K562 (cell line): Measurements from ENCODE around the gene SYNJ2. TPM values are rescaled to one million over a fixed set of nuclear protein-coding genes. Genes with fewer than 3 reads are reported as not detected.

Experiments used
- ERF ChIP-seq: fragments of 450-650 bp; formaldehyde crosslinking; IDR thresholded peaks from 2 replicates; pipeline ENCODE4 v1.4.0; 2020; ENCODE audit warnings: mild to moderate bottlenecking, mixed read lengths
- ILF3 ChIP-seq: fragments of 450-650 bp; IDR thresholded peaks from 2 replicates; pipeline ENCODE4 v1.6.1; 2018; ENCODE audit warnings: antibody characterized with exemption, mild to moderate bottlenecking, moderate library complexity, borderline replicate concordance
- RBM14 ChIP-seq: fragments of 200-400 bp; formaldehyde crosslinking; IDR thresholded peaks from 2 replicates; pipeline ENCODE4 v1.6.1; 2018; ENCODE audit warnings: low read depth, mild to moderate bottlenecking, low read length, moderate library complexity, borderline replicate concordance; ENCODE audit not compliant: insufficient read depth
- SRSF7 ChIP-seq: fragments of 200-400 bp; formaldehyde crosslinking; optimal IDR thresholded peaks from 2 replicates; pipeline ENCODE3; 2017; ENCODE audit warnings: mild to moderate bottlenecking, low read depth, low read length
- ZNF133 ChIP-seq: fragments of 250-450 bp; sonication (Bioruptor Pico); IDR thresholded peaks from 2 replicates; pipeline ENCODE4 v1.4.0; 2020; ENCODE audit warnings: mild to moderate bottlenecking
- ZNF217 ChIP-seq: sonication (generic); formaldehyde crosslinking; IDR thresholded peaks from 2 replicates; pipeline ENCODE4 v1.8.0; 2022; ENCODE audit warnings: mild to moderate bottlenecking, missing genetic modification reagents
- ZNF3 ChIP-seq: fragments of 250-450 bp; sonication (Bioruptor Pico); IDR thresholded peaks from 2 replicates; pipeline ENCODE4 v1.5.0; 2021; ENCODE audit warnings: mild to moderate bottlenecking, moderate library complexity
- ZNF324 ChIP-seq: fragments of 250-450 bp; sonication (Bioruptor Pico); IDR thresholded peaks from 2 replicates; pipeline ENCODE4 v1.4.0; 2020; ENCODE audit warnings: mild to moderate bottlenecking
- polyA plus RNA-seq, 8 experiments: library from polyadenylated mRNA; depleted of rRNA in 4 of 8; stranded (reverse) in 5 of 8; unstranded in 3 of 8; fragments of >200 nt; fragmentation: Nextera tagmentation in 2 of 8; fragmentation: Illumina TruSeq in 1 of 8; extraction: Ambion mirVana in 2 of 8; extraction: Trizol in 1 of 8; gene quantifications; 2 replicates each; pipeline versions ENCODE4 v1.2.1 to v1.2.3, GENCODE V29; 2011 to 2014; ENCODE audit warnings: inconsistent platforms in 1 of 8, missing spikeins in 1 of 8
- total RNA-seq, 7 experiments: library from RNA; depleted of rRNA in 6 of 7; stranded (reverse); fragments of >200 nt in 6 of 7; fragmentation: Illumina TruSeq in 2 of 7; extraction: Trizol in 2 of 7; gene quantifications; 2 replicates each; pipeline versions ENCODE4 v1.2.1 to v1.2.3, GENCODE V29; 2011 to 2021; ENCODE audit warnings: low replicate concordance in 1 of 7
- TF ChIP-seq, protein P1 (sequence below): fragments of 250-450 bp; sonication (Bioruptor Pico); IDR thresholded peaks from 2 replicates; pipeline ENCODE4 v1.4.0; 2020; ENCODE audit warnings: mild to moderate bottlenecking
- TF ChIP-seq, protein P2 (sequence below): fragments of 450-650 bp; IDR thresholded peaks from 2 replicates; pipeline ENCODE4 v1.6.1; 2017; ENCODE audit warnings: mild to moderate bottlenecking, moderate library complexity
- TF ChIP-seq, protein P3 (sequence below): sonication (generic); formaldehyde crosslinking; IDR thresholded peaks from 2 replicates; pipeline ENCODE4 v1.8.0; 2022; ENCODE audit warnings: missing genetic modification reagents, mild to moderate bottlenecking, borderline replicate concordance

The SYNJ2 gene
- total and polyA plus RNA-seq, 9 of the 15 experiments (the other 6 are each of a cell fraction or from before 2014, with no cell fraction given) = 3.0 to 27.7 (median 17.8) TPM

DNA sequence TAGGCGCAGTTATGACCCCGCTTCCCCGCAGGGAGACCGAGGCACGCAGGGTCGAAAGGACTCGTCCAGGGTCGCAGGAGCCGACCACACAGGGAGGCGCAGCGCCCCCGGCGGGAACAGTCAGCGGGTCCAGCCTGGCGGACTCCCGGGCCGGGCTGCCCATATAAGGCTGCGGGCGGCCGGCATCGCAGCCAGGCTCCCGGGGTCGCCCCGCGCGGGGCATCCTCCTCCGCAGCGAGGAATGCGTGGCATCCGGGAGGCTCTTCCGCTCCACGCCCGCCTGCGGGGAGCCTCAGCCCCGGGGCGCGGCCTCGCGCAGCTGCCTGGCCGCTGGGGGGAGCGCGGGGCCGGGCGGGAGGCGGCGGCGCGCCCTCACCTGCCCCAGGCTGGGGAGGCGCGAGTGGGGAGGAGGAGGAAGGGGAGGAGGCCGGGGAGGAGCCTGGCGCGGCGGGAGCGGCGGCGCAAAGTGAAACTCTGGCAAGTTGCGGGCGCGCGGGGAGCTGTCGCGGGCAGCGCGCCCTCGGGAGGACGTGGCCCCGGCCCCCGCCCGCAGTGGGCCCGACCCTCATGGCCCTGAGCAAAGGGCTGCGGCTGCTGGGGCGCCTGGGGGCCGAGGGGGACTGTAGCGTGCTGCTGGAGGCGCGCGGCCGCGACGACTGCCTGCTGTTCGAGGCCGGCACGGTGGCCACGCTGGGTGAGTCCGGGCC lies at the start of gene SYNJ2 (continued):
- TF ChIP-seq, protein P1, sequence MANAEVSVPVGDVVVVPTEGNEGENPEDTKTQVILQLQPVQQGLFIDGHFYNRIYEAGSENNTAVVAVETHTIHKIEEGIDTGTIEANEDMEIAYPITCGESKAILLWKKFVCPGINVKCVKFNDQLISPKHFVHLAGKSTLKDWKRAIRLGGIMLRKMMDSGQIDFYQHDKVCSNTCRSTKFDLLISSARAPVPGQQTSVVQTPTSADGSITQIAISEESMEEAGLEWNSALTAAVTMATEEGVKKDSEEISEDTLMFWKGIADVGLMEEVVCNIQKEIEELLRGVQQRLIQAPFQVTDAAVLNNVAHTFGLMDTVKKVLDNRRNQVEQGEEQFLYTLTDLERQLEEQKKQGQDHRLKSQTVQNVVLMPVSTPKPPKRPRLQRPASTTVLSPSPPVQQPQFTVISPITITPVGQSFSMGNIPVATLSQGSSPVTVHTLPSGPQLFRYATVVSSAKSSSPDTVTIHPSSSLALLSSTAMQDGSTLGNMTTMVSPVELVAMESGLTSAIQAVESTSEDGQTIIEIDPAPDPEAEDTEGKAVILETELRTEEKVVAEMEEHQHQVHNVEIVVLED (CRISPR knock-in tag) = 0 out of 2 replicates have a peak, but pooled peaks have one; percentile 32
- TF ChIP-seq, protein P2, sequence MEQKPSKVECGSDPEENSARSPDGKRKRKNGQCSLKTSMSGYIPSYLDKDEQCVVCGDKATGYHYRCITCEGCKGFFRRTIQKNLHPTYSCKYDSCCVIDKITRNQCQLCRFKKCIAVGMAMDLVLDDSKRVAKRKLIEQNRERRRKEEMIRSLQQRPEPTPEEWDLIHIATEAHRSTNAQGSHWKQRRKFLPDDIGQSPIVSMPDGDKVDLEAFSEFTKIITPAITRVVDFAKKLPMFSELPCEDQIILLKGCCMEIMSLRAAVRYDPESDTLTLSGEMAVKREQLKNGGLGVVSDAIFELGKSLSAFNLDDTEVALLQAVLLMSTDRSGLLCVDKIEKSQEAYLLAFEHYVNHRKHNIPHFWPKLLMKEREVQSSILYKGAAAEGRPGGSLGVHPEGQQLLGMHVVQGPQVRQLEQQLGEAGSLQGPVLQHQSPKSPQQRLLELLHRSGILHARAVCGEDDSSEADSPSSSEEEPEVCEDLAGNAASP = no peak
- no peak for TF ChIP-seq ILF3
- TF ChIP-seq RBM14 = 0 out of 2 replicates have a peak, but pooled peaks have one; percentile 63
- TF ChIP-seq ZNF3 (CRISPR knock-in tag) = no peak
- no peak for TF ChIP-seq ZNF217 (CRISPR knock-in tag)
- TF ChIP-seq ZNF133 (CRISPR knock-in tag) = peak; percentile 28; the same call in 1 of the 2 replicates
- 0 out of 2 replicates have a peak, but pooled peaks have one; percentile 48 for TF ChIP-seq ERF (CRISPR knock-in tag)
- no peak for TF ChIP-seq ZNF324 (CRISPR knock-in tag)
- TF ChIP-seq, protein P3, sequence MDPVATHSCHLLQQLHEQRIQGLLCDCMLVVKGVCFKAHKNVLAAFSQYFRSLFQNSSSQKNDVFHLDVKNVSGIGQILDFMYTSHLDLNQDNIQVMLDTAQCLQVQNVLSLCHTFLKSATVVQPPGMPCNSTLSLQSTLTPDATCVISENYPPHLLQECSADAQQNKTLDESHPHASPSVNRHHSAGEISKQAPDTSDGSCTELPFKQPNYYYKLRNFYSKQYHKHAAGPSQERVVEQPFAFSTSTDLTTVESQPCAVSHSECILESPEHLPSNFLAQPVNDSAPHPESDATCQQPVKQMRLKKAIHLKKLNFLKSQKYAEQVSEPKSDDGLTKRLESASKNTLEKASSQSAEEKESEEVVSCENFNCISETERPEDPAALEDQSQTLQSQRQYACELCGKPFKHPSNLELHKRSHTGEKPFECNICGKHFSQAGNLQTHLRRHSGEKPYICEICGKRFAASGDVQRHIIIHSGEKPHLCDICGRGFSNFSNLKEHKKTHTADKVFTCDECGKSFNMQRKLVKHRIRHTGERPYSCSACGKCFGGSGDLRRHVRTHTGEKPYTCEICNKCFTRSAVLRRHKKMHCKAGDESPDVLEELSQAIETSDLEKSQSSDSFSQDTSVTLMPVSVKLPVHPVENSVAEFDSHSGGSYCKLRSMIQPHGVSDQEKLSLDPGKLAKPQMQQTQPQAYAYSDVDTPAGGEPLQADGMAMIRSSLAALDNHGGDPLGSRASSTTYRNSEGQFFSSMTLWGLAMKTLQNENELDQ = no peak
- no peak for TF ChIP-seq SRSF7
- TF ChIP-seq, all 486 proteins: peak for 125
